Adipose tissue (tissue), 3 donors: Measurements from ENCODE around the gene ARL10. TPM values are rescaled to one million over a fixed set of nuclear protein-coding genes. Genes with fewer than 3 reads are reported as not detected.

ENCODE experiments used
- H3K27ac ChIP-seq: one replicate; pipeline ENCODE4 v1.5.1; 2013; ENCODE audit warnings: low read depth, low read length
- WGBS, 3 donors: extraction: QIAGEN DNeasy Blood & Tissue Kit; methylation state at CpG; one replicate each; pipeline ENCODE4 v1.1.7; 2013; 5-methylcytosine and 5-hydroxymethylcytosine counted together
- polyA plus RNA-seq, 3 donors: library from polyadenylated mRNA; stranded (reverse); fragments of 200-250 nt; gene quantifications; one replicate each; pipeline ENCODE4 v1.2.3, GENCODE V29; 2013
- donor health status: healthy with polysubstance abuse.
- donor health status: Bipolar disorder and iron deficiency.
- donor health status: healthy.

The ARL10 gene
- polyA plus RNA-seq, 3 donors: 0.99 to 3.1 (median 1.3) TPM

DNA sequence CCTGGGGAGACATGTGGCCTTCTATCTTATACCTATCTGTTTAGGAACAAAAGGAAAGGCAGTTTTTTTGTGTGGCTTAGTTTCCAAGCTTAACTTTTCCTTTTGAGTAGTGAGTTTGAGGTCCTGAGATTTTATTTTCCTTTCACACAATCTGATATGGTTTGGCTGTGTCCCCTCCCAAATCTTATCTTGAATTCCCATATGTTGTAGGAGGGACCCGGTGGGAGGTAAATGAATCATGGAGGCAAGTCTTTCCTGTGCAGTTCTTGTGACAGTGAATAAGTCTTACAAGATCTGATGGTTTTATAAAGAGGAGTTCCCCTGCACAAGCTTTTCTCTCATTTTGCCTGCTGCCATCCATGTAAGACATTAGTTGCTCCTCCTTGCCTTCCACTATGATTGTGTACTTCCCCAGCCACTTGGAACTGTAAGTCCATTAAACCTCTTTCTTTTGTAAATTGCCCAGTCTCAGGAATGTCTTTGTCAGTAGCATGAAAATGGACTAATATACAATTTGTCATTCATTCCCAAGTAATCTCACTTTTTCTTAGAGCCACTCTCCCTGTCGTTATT, 55.8 kb downstream of the ARL10 start:
- H3K27ac ChIP-seq: no peak overlapping the region
- 61 to 64% (median 62%) methylated on average over 2 of the region's 2 CpGs for WGBS, 3 donors

DNA sequence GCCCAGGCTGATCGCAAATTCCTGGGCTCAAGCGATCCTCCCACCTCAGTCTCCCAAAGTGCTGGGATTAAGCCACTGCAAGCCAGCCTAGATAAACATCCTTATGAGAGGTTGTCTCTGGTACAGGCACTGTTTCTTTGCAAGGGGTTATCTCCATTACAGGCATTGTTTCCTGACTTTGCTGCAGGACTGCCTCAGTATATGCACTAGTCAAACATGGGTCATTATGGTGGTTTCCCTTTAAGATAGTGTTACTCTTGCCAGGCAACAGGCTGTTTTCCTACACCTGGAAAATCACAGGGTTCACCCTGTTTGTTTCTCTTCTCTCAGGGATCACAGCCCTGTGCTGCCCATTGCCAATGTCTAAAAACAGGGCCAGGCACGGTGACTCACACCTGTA, 58.9 kb downstream of the ARL10 start:
- H3K27ac ChIP-seq: no peak overlapping the region
- 74 to 92% (median 84%) methylated on average over 3 of the region's 3 CpGs for WGBS, 3 donors

DNA sequence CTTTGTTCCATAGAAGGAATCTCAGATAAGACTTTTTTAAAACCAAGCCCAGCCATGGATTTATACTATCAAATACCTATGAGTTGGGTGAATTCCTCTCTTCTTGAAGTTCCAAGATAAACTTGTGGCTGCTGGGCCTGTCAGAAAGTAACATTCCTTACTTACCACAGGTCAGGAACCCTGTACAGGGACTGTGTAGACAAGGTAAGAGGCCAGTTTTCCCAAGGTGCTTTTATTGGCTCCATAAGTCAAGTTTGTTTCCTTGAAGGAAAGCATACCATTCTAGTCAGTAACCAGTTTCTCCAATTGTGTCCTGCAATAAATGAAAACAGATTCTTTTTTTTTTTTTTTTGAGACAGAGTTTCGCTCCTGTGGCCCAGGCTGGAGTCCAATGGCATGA, 59.9 kb downstream of the ARL10 start:
- no peak overlapping the region for H3K27ac ChIP-seq
- 85 to 100% (median 100%) methylated on average over 1 of the region's 1 CpG for WGBS, 3 donors

DNA sequence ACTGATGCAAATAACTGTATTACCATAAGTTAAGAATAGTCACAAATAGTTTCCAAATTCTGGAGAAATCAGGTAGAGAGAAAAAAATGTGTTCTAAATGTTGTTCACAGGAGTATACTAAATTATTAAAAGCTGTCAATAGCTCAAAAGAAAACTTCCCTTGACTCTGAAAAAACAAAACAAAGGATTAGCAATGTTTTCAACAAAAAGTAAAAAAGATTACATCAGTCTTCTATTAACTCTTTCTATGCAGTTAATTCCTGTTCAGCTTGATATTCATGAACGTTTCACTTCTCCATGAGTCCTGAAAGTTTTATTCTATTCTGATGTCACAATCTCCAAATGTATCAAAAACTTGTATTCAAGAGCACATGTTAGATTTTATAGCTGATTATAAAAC, 60.5 kb downstream of the ARL10 start:
- 87 to 90% (median 88%) methylated on average over 1 of the region's 1 CpG for WGBS, 3 donors
- H3K27ac ChIP-seq: no peak overlapping the region

DNA sequence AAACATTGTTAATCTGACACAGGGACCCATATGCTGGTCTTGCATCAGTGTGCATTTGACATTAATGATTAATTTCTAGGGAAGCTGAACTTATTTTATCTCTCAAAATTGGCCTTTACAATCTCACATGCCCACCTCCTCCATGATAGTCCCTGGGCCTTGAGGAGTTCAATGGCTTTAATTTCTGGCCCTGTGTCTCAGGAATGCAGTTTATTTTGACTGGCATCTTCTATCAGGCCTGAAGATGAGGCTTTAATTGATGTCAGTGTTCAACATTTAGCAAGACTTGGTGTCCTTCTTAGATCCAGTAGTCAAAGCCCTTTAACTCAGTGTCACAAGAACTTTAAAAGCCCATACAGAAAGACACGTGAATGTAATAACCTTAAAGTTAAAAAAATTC, 61.6 kb downstream of the ARL10 start:
- 69 to 95% (median 85%) methylated on average over 1 of the region's 1 CpG for WGBS, 3 donors

DNA sequence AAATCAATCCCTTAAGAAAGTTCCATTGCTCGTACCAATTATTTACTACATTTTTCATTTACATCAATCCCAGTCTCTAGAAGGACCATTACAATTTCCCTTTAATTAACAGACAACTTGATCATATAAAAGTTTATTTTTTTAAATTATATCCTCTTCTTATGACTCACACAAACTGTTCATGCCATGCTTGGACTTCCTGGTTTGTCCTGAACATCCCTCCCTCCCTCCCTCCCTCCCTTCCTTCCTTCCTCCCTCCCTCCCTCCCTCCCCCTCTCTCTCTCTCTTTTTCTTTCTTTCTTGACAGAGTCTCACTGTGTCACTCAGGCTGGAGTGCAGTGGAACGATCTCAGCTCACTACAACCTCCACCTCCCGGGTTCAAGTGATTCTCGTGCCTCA, 62.7 kb downstream of the ARL10 start:
- 61 to 70% (median 68%) methylated on average over 4 of the region's 4 CpGs for WGBS, 3 donors
- H3K27ac ChIP-seq: no peak overlapping the region

More for the DNA sequence above, 61.6 kb downstream of the ARL10 start:
- H3K27ac ChIP-seq: no peak overlapping the region

DNA sequence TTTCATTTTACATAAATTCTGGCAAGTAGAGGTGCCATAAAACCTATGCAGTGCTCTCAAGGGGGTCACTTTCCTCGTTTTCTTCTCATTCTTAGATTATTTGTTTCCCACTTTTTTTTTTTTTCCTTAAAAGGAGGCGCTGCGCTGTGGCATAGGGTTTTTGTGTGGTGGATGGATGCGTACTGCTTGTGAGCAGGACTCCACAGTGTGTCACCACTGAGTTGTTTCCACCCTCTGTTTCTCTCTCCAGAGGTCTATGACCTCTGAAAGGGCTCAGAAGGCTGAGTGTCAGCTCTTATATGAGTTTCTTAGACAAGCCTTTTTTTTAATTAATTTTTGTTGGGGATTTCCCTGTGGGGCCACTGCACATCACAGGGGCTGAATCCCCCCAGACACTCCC, 64.7 kb downstream of the ARL10 start:
- no peak overlapping the region for H3K27ac ChIP-seq
- WGBS, 3 donors: 61 to 71% (median 69%) methylated on average over 4 of the region's 4 CpGs

Other genes starting within 250 kb of the ARL10 start
- 1 to 10 TPM; 3.4 to 5.3 (median 4.2) TPM for gene SIMC1, start 127.1 kb upstream of the ARL10 start, polyA plus RNA-seq
- 10 to 100 TPM; 37.5 to 60.7 (median 44.7) TPM for gene KIAA1191, start 3.7 kb upstream of the ARL10 start, polyA plus RNA-seq
- 10 to 100 TPM; 19.5 to 76.3 (median 25.1) TPM for gene NOP16, start 23.1 kb downstream of the ARL10 start, polyA plus RNA-seq
- 100 to 1,000 TPM in 2 of 3 donors, 10 to 100 TPM in 1; 90.0 to 250 (median 202) TPM for gene HIGD2A, start 23.3 kb downstream of the ARL10 start, polyA plus RNA-seq
- 100 to 1,000 TPM in 2 of 3 donors, 10 to 100 TPM in 1; 50.8 to 128 (median 105) TPM for gene CLTB, start 51.1 kb downstream of the ARL10 start, polyA plus RNA-seq
- 10 to 100 TPM in 1 of 3 donors, 1 to 10 TPM in 2; 8.4 to 14.3 (median 9.9) TPM for gene FAF2, start 82.9 kb downstream of the ARL10 start, polyA plus RNA-seq
- gene RNF44, start 171.9 kb downstream of the ARL10 start, polyA plus RNA-seq: 10 to 100 TPM; 13.9 to 19.2 (median 17.0) TPM
- gene CDHR2, start 183.9 kb downstream of the ARL10 start, polyA plus RNA-seq: under 1 TPM; 0.07 to 0.42 (median 0.11) TPM
- gene GPRIN1, start 244.7 kb downstream of the ARL10 start, polyA plus RNA-seq: under 1 TPM; 0.34 to 0.59 (median 0.36) TPM